Measurements from ENCODE around the gene MAPK12.

The MAPK12 gene

GRCh38 chr22:50299785-50300619 lies 38.5 kb upstream of the MAPK12 start:
- no peak for DNase-seq (ENCODE audit: low spot score)

DNA sequence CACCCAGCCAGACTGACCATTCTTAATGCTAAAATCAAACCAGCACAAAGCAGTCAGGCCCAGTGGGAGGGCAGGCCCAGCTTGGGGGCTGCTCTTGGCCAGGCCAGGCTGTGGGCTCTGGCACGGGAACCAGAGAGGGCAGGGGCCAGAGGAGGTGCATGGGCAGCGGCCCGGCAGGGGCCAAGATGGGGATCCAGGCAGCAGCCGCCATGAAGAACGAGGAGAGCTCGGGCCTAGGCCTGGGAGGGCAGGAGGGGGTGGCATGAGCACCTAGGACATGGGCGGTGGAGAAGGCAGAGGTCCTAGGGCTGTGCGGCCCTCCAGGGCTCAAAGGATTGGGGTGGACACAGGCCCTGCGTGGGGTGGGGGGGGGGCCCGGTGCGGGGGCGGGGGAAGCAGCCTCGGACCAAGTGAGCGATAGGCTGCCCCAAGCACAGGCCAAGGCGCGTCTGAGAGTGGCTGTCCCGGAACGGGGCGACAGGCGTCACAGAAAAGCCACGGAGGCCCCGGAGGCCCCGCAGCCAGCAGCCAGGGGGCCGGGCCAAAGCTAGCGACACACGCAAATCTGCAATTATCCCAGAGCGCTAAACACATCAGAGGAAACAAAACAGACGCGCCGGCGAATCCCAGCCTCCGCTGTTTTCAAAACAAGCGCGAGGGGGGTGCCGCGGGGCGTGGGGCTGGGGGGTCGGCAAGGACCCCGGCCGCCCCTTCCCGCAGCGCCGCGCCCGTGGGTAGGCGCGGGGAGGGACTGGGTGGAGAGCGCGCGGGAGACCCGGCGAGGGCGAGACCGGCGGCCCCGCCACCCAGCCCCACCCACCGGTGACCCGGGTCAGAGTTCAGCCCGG lies 37.7 kb upstream of the MAPK12 start:
- DNase-seq (ENCODE audit: low spot score): no peak

DNA sequence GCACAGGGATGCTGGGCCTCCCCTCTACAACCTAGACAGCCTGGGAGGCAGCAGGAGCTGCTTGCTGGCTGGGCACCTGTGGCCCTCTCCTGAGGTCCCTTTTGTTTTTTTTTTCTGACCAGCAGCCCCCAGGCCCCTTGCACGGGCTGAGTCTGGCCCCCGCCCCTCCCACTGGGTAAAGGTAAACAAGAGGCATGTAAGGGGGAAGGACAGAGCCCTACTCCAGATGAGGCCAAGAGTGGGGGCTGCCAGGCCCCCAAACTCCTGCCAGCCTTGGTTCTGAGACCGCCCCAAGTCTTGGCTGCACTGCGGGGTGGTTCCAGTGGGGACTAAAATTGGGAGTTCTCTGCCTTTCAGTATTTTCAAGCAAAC lies 36.8 kb upstream of the MAPK12 start:
- no peak for DNase-seq (ENCODE audit: low spot score)

GRCh38 chr22:50297510-50298265 lies 36.2 kb upstream of the MAPK12 start:
- no peak for DNase-seq (ENCODE audit: low spot score)

DNA sequence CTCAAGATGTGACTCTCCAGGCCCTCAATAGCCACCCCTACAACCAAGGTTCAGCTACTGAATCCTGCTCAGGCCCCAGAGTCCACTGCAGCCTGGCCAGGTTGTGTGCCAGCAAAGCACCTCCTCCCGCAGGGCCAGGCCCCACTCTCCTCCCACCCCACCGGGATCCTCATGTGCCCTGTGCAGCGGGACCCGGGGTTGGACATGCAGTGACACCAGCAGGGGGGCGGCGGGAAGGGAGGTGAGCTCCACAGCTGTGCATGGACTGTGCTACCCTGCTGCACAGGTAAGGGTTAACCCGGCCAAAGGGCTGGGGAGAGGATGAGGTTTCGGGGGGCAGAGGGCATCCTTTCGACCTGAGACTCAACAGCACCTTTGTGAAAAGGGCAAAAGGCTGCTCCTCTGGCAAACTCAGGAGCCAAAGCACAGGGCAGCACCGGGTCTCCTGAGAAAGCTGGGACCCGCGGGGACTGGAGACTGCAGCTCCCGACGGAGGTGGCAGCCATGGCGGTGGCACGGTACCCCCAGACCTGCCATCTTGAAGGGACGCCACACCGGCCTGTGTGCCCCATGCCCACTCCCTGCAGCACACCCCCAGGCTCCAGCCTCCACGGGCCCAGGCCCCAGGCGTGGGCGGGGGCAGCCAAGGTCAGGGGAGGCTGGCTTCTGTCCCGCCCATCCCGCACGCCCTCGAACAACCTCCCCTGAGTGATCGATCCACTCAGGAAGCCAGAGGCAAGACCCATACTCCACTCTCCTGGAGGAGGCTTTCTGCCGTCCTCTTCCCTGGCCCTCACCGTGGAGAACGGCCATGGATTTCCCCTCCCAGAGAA lies 35.4 kb upstream of the MAPK12 start:
- no peak for DNase-seq (ENCODE audit: low spot score)

- no peak for DNase-seq (ENCODE audit: low spot score)
Observed at GRCh38 chr22:50294319-50294656, 32.8 kb upstream of the MAPK12 start.

DNA sequence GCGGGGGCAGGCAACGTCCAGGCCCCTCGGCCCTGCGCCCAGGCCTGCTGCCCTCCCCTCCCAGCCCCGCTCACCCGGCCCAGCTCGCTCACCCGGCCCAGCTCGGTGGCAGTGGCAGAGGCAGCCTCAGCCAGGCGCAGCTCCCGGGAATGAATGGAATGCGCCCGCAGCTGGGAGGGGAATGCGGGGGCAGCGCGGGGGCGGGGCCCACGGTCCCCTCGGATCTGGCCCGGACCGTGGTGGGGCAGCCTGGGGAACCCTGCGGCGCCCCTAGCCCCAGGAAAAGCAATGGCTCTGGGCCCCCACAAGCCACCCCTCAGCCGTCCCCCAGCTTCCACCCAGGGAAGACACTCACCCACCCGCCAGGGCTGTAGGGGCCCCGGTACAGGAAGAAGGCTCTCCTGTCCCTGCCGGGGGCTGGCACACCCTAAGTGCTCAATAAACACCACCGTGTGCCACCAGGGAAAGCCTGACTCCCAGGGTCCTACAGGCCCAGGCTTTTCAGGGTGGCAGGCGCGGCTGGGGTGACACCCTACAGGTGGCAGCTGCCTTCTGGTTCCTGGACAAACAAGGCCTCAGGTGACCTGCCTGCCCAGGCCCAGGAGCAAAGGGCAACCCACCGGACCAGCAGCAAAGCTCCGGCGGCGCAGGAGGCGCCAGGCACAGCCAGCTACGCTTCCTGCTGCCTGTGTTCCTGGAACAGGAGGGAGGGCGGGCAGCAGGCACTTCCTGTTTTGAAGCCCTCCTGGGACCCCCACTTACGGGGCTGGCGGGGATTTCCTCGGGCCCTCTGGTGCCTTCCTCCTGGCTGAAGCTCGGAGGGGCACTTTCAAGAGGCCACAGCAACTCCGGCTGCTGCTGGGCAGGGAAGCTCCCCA lies 32.2 kb upstream of the MAPK12 start:
- DNase-seq (ENCODE audit: low spot score): no peak

DNA sequence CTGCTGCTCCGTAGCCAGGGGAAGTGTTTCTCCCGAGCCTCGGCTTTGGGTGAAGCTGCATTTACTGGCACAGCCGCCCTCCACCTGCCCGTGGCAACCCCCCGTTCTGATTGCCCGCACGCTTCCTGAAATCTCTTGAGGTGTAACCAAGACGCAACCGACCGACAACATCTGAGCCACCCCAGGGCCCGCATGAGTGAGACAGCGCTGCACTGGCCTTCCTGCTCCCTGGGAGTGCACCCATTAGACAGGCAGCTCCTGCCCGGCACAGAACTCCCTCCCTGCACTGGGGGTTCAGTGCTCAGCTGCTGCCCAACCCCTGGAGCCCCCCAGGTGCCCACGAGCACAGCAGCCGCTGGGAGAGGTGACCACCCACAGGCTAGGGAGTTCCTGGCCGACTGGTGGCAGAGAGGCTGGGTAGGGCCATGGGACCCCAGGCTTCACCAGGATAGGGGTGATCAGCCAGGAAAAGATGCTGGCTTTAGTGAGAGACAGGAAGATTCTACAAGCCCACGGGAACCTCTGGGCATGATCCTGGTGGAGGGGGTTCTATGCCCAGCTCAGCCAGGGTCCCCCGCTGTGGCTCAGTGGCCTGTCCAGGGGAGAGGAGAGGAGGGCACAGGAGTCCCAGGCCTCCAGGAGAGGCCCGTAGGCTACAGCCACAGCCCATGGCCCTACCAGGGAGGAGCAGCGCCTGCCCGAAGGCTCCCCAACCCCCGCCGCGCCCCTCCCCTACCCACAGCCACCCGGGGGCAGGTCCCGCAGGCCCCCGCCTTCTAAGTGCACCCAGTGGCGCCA lies 31.4 kb upstream of the MAPK12 start:
- no peak for DNase-seq (ENCODE audit: low spot score)

DNA sequence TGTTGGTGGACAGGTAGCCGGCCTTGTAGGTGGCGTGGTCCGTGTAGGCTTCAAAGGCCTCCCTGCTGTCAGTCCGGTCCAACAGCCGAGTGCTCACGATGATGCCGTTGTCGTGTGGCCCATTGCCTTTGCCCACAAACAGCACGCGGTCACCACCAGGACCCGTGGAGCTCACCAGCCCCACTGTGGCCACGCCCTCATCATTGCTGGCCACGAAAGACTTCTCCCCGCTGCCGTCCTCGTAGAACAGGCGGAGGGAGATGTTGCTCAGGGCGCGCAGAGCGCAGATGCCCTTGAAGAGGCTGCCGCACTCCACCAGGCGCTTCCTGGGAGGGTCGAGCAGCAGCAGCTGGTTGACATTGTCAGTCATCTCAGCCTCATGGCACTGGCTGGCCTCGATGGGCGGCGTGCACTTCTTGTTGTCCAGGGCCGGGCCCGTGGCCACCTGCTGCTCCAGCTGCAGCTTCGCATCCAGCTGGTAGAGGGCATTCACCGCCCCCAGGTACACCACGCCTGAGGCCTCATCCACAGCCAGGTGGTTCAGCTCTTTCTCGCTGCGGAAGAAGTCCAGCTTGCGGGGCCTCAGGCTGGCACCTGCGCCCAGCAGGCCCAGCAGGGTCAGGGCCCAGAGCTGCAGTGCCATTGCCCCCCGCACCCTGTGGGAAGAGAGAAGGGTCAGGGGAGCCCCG lies 28.6 kb upstream of the MAPK12 start:
- DNase-seq (ENCODE audit: low spot score): no peak

- DNase-seq (ENCODE audit: low spot score): no peak
Observed at GRCh38 chr22:50289151-50289941, 27.9 kb upstream of the MAPK12 start.

- no peak for DNase-seq (ENCODE audit: low spot score)
Observed at GRCh38 chr22:50287731-50288130, 26.2 kb upstream of the MAPK12 start.

DNA sequence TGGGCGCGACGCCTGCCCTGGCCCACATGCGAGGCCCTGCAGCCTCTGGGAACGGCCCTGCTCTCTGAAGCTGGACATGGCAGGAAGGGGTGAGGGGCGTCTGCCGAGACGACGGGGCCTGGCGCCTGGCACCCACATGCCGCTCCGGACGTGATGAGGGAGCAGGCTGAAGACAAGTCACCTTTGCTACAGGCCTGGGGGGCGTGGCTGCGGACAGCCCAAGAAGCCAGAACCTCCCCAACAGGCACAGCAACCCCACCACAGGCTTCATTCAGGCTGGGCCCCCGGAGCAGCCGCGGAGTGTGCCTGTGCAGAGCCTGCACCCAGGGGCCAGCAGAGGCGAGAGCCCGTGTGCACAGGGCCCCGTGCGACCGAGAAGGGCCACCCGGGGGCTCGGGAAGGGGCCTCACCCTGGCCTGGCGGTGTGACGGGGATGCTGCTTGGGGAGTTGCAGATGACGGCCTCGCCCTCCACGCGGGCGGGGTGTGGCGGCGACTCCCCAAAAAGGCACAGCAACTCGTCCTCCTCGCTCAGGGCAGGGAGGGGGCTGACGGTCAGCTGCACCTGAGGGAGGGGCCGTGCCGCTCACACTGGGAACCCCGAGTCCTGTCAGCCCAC lies 25.3 kb upstream of the MAPK12 start:
- no peak for DNase-seq (ENCODE audit: low spot score)

DNA sequence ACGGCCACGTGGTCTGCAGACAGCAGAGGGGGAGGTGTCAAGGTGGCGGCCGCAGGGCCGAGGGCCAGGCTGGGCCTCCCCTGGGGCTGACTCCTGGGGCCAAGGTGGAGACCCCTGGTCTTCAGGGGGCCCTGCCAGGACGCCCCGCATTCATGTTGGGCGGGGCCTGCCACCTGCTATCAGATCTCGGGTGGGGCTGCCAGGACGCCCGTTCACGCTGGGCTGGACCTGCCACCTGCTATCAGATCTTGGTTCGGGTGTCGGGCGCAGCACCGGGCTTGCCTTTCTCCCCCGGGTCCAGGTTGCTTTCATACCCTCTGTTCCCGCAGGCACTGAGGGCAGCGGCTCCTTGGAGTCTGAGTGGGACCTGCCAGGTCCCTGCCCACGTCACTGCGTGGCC lies 24.8 kb upstream of the MAPK12 start:
- no peak for DNase-seq (ENCODE audit: low spot score)

DNA sequence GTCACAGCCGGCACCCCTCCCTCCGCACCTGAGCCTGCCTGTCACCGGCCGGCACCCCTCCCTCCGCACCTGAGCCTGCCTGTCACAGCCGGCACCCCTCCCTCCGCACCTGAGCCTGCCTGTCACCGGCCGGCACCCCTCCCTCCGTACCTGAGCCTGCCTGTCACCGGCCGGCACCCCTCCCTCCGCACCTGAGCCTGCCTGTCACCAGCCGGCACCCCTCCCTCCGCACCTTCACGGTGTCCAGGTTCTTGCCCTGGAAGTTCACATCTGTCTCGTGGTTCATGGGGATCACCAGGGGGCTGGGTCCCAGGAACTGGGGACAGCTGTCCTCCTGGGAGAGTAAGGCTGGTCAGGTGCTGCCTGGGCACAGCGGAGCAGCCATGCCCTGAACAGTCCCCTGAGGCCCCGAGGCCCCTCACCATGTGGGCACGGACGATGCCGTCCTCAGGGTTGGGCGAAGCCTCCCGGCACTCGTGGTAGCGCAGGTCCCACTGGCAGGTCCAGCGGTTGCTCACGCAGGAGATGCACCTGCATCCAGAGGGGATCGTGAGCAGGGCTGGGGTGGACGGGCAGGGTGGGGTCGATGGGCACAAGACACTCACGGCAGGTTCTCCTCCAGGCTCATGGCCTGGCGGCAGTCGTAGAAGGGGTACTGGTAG lies 24.2 kb upstream of the MAPK12 start:
- DNase-seq (ENCODE audit: low spot score): no peak

DNA sequence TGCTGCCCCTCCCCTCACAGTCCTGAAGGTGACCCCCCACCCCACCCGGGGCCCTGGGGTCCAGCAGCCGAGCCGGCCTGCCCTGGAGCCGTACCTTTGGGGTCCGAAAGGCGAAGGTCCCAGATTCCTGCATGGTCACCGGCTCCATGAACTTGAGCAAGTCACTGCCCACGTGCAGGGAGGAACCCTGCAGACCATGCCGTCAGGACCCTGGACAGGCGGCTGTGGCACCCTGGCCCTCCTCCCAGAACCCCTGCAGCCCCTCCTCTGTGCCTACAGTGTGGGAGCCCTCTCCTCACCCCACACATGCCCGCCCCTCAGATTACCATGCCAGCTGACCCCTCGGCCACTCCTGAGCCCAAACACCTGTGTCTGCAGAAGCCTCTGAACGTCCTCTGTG lies 23.0 kb upstream of the MAPK12 start:
- DNase-seq (ENCODE audit: low spot score): no peak

DNA sequence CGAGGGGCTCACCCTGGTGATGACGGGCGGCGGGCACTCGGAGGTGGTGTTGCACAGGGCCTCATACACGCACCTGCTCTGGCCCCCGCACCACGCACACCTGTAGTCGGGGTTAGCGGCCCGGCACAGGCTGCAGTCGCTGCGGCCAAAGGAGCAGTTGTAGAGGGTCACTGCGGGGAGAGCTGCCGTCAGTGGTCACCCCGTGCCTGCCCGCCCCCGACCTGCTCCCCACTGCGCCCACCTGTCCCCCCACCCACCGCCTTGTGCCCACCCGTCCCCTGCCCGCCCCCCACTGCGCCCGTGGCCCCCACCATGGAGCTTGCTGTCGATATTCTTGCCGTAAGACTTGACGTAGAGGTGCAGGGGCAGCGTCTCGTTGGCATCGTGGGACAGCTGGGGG lies 22.3 kb upstream of the MAPK12 start:
- no peak for DNase-seq (ENCODE audit: low spot score)

DNA sequence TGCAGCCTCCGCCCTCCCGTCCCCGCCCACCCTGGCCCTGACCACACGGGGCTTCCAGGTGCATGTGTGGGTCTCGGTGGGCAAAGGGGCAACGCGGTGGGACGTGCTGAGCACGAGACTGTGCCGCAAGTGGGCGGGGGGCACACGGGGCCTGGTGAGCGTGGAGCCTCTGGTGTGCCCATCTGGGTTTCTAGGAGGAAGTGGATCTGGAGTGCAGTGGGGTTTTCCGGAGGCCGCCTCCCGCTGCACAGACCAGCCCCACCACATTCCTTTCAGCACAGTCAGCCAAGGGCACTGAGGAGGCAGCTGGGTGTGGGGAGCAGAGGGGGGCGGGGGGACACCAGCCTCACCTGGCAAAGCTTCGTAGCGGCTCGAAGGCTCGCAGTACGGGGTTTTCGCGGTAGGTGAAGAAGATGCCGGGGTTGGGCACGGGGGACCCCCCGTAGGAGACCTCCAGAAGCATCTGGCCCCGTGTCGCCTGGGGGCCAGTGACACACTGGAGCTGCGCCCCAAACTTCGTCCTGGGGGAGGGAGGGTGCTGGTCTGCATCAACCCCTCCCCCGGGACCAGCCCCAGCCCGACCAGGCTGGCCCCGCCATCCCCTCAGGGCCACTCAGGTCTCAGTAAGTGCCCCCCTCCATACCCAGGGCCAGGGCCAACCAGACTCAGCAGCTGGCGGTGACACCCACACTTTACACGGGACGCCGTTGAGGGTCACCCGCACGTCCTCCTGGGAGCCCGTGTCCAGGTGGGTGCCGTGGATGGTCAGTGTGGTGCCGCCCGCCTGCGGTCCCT lies 21.1 kb upstream of the MAPK12 start:
- no peak for DNase-seq (ENCODE audit: low spot score)
